GM12878 (cell line): Measurements from ENCODE around the gene MYOM1. TPM values are rescaled to one million over a fixed set of nuclear protein-coding genes. Genes with fewer than 3 reads are reported as not detected.

ENCODE experiments used
- CBX3 ChIP-seq: fragments of 200-600 bp; sonication (generic); IDR thresholded peaks from 2 replicates; pipeline ENCODE4 v1.6.1; 2016; ENCODE audit warnings: low read depth, borderline replicate concordance
- EP300 ChIP-seq, 2 experiments: fragments of 150-350 bp in 1 of 2; IDR thresholded peaks; 2 replicates each; pipeline ENCODE4 v1.6.1; 2011 to 2012; ENCODE audit warnings: low read depth in 2 of 2, low read length in 2 of 2, borderline replicate concordance in 1 of 2, improper control_type of control experiment in 1 of 2, inconsistent platforms in 1 of 2; ENCODE audit not compliant: control insufficient read depth in 1 of 2
- IRF4 ChIP-seq: IDR thresholded peaks from 2 replicates; pipeline ENCODE4 v1.6.1; 2011; ENCODE audit warnings: low read depth, low read length
- JUNB ChIP-seq: IDR thresholded peaks from 2 replicates; pipeline ENCODE4 v1.6.1; 2016; ENCODE audit warnings: antibody characterized with exemption, mild to moderate bottlenecking
- MEF2A ChIP-seq: IDR thresholded peaks from 2 replicates; pipeline ENCODE4 v1.6.1; 2011; ENCODE audit warnings: low read depth, mild to moderate bottlenecking, low read length, moderate library complexity; ENCODE audit not compliant: insufficient read depth
- POLR2A ChIP-seq: IDR thresholded peaks from 2 replicates; pipeline ENCODE4 v1.6.1; 2011; ENCODE audit warnings: low read depth, mild to moderate bottlenecking, low read length
- RUNX3 ChIP-seq: IDR thresholded peaks from 2 replicates; pipeline ENCODE4 v1.6.1; 2012; ENCODE audit warnings: low read length, inconsistent platforms
- ZNF274 ChIP-seq: IDR thresholded peaks from one replicate; pipeline ENCODE4 v1.8.0; 2011; ENCODE audit not compliant: insufficient read length, insufficient read depth
- polyA plus RNA-seq, 11 experiments: library from polyadenylated mRNA; depleted of rRNA in 4 of 11; unstranded in 6 of 11; stranded (reverse) in 5 of 11; fragments of >200 nt; fragmentation: Nextera tagmentation in 4 of 11; fragmentation: Illumina TruSeq in 1 of 11; extraction: Ambion mirVana in 4 of 11; extraction: Trizol in 1 of 11; gene quantifications; 1 replicate in 1 of 11; 2 replicates in 10 of 11; pipeline versions ENCODE4 v1.2.1 to v1.2.3, GENCODE V29; 2011 to 2016; ENCODE audit warnings: inconsistent platforms in 2 of 11, missing spikeins in 2 of 11, low read depth in 1 of 11
- total RNA-seq, 4 experiments: library from RNA; depleted of rRNA in 3 of 4; stranded (reverse); fragments of >200 nt in 3 of 4; fragmentation: Illumina TruSeq in 1 of 4; extraction: Trizol in 1 of 4; gene quantifications; 2 replicates each; pipeline versions ENCODE4 v1.2.1 to v1.2.3, GENCODE V29; 2013 to 2021
- TF ChIP-seq, protein P1 (sequence below): fragments of 450-650 bp; formaldehyde crosslinking; IDR thresholded peaks from 2 replicates; pipeline ENCODE4 v1.5.0; 2022; ENCODE audit warnings: mild to moderate bottlenecking, missing genetic modification characterization
- TF ChIP-seq, protein P2 (sequence below): fragments of 450-650 bp; IDR thresholded peaks from 2 replicates; pipeline ENCODE4 v1.6.1; 2016; ENCODE audit warnings: mild to moderate bottlenecking, moderate library complexity, borderline replicate concordance
- TF ChIP-seq, protein P3 (sequence below): IDR thresholded peaks from 2 replicates; pipeline ENCODE4 v1.6.1; 2011; ENCODE audit warnings: low read depth, mild to moderate bottlenecking, low read length, moderate library complexity, borderline replicate concordance; ENCODE audit errors: extremely low read depth
- TF ChIP-seq, protein P4 (sequence below): IDR thresholded peaks from 2 replicates; pipeline ENCODE4 v1.6.1; 2012; ENCODE audit warnings: low read depth, low read length, improper control_type of control experiment
- TF ChIP-seq, protein P5 (sequence below), 3 experiments: IDR thresholded peaks in 2 of 3; conservative IDR thresholded peaks in 1 of 3; 2 replicates each; pipeline ENCODE4 v1.5.1; 2011; ENCODE audit warnings: low read depth in 3 of 3, low read length in 3 of 3, mild to moderate bottlenecking in 3 of 3, control low read depth in 2 of 3, moderate library complexity in 2 of 3, inconsistent platforms in 1 of 3, mixed read lengths in 1 of 3; ENCODE audit not compliant: control insufficient read depth in 2 of 3, insufficient read depth in 1 of 3; ENCODE audit errors: extremely low read depth in 1 of 3
- TF ChIP-seq, protein P6 (sequence below): fragments of 150-350 bp; IDR thresholded peaks from 2 replicates; pipeline ENCODE4 v1.6.1; 2016; ENCODE audit warnings: low read depth, low read length

The MYOM1 gene
- total and polyA plus RNA-seq, 10 of the 15 experiments (the other 5 are each of a cell fraction or from before 2014, with no cell fraction given): 0.06 to 1.0 (median 0.57) TPM

DNA sequence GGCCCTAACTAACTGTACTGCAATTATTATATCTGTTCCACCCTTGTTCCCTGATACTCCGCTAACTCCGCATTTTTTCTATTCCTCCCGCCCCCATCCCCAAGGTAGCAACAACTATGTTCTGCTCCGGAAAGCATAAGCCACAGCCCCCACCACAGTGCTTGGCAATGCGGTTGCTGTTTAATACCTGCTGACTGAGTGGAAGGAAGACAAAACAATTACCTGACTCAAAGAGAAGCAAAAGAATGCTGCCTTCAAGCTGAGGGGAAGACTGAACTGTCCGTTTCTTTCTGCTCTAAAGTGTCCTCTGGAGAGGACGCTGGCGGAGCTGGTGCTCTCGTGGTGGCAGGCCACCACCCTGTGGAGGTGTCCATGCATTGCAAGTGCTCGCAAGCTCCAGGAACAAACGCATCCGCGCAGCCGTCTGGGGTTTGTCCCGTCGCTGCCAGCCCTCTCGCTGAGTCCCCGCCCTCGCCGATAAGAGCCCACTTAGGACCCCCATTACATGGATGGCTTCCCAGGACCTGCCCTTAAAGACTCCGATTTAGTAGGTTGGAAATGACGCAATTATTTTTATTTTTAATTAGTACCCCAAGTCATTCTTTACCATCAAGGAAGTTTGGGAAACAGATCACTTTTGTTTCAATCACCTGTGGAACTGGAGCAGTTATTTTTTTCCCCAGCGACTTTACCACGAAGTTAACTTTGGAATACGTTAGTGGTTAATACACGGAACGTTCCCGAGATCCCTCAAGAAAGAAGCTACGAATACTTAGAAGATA lies 26.3 kb upstream of the MYOM1 start (continued):
- TF ChIP-seq, protein P1, sequence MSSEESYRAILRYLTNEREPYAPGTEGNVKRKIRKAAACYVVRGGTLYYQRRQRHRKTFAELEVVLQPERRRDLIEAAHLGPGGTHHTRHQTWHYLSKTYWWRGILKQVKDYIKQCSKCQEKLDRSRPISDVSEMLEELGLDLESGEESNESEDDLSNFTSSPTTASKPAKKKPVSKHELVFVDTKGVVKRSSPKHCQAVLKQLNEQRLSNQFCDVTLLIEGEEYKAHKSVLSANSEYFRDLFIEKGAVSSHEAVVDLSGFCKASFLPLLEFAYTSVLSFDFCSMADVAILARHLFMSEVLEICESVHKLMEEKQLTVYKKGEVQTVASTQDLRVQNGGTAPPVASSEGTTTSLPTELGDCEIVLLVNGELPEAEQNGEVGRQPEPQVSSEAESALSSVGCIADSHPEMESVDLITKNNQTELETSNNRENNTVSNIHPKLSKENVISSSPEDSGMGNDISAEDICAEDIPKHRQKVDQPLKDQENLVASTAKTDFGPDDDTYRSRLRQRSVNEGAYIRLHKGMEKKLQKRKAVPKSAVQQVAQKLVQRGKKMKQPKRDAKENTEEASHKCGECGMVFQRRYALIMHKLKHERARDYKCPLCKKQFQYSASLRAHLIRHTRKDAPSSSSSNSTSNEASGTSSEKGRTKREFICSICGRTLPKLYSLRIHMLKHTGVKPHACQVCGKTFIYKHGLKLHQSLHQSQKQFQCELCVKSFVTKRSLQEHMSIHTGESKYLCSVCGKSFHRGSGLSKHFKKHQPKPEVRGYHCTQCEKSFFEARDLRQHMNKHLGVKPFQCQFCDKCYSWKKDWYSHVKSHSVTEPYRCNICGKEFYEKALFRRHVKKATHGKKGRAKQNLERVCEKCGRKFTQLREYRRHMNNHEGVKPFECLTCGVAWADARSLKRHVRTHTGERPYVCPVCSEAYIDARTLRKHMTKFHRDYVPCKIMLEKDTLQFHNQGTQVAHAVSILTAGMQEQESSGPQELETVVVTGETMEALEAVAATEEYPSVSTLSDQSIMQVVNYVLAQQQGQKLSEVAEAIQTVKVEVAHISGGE (CRISPR knock-in tag): no peak
- TF ChIP-seq, protein P2, sequence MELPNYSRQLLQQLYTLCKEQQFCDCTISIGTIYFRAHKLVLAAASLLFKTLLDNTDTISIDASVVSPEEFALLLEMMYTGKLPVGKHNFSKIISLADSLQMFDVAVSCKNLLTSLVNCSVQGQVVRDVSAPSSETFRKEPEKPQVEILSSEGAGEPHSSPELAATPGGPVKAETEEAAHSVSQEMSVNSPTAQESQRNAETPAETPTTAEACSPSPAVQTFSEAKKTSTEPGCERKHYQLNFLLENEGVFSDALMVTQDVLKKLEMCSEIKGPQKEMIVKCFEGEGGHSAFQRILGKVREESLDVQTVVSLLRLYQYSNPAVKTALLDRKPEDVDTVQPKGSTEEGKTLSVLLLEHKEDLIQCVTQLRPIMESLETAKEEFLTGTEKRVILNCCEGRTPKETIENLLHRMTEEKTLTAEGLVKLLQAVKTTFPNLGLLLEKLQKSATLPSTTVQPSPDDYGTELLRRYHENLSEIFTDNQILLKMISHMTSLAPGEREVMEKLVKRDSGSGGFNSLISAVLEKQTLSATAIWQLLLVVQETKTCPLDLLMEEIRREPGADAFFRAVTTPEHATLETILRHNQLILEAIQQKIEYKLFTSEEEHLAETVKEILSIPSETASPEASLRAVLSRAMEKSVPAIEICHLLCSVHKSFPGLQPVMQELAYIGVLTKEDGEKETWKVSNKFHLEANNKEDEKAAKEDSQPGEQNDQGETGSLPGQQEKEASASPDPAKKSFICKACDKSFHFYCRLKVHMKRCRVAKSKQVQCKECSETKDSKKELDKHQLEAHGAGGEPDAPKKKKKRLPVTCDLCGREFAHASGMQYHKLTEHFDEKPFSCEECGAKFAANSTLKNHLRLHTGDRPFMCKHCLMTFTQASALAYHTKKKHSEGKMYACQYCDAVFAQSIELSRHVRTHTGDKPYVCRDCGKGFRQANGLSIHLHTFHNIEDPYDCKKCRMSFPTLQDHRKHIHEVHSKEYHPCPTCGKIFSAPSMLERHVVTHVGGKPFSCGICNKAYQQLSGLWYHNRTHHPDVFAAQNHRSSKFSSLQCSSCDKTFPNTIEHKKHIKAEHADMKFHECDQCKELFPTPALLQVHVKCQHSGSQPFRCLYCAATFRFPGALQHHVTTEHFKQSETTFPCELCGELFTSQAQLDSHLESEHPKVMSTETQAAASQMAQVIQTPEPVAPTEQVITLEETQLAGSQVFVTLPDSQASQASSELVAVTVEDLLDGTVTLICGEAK: 0 out of 2 replicates have a peak, but pooled peaks have one; percentile 18
- TF ChIP-seq RUNX3 (peak; percentile 72), IRF4 (peak; percentile 46; the same call in 1 of the 2 replicates), JUNB (no peak), MEF2A (peak; percentile 61; the same call in 1 of the 2 replicates), CBX3 (no peak), ZNF274 (no peak), POLR2A (peak; percentile 60), EP300 (IDR thresholded peaks at IDR 0.05; ENCODE audit: borderline replicate concordance in 1 of 2, control insufficient read depth in 1 of 2, low read depth in 2 of 2, low read length in 2 of 2) (0 out of 4 replicates have a peak, but pooled peaks of 1 of the 2 experiments have one; percentile 38)
- TF ChIP-seq, protein P3, sequence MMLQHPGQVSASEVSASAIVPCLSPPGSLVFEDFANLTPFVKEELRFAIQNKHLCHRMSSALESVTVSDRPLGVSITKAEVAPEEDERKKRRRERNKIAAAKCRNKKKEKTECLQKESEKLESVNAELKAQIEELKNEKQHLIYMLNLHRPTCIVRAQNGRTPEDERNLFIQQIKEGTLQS: no peak
- TF ChIP-seq, protein P4, sequence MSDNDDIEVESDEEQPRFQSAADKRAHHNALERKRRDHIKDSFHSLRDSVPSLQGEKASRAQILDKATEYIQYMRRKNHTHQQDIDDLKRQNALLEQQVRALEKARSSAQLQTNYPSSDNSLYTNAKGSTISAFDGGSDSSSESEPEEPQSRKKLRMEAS: no peak
- TF ChIP-seq, protein P5, sequence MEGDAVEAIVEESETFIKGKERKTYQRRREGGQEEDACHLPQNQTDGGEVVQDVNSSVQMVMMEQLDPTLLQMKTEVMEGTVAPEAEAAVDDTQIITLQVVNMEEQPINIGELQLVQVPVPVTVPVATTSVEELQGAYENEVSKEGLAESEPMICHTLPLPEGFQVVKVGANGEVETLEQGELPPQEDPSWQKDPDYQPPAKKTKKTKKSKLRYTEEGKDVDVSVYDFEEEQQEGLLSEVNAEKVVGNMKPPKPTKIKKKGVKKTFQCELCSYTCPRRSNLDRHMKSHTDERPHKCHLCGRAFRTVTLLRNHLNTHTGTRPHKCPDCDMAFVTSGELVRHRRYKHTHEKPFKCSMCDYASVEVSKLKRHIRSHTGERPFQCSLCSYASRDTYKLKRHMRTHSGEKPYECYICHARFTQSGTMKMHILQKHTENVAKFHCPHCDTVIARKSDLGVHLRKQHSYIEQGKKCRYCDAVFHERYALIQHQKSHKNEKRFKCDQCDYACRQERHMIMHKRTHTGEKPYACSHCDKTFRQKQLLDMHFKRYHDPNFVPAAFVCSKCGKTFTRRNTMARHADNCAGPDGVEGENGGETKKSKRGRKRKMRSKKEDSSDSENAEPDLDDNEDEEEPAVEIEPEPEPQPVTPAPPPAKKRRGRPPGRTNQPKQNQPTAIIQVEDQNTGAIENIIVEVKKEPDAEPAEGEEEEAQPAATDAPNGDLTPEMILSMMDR (IDR thresholded peaks at IDR 0.05 in 2 of 3, conservative IDR thresholded peaks at IDR 0.05 in 1 of 3; ENCODE audit: control insufficient read depth in 2 of 3, extremely low read depth in 1 of 3, insufficient read depth in 1 of 3, low read depth in 3 of 3, low read length in 3 of 3): peak; percentile 98 to 99 (median 98)
- TF ChIP-seq, protein P6, sequence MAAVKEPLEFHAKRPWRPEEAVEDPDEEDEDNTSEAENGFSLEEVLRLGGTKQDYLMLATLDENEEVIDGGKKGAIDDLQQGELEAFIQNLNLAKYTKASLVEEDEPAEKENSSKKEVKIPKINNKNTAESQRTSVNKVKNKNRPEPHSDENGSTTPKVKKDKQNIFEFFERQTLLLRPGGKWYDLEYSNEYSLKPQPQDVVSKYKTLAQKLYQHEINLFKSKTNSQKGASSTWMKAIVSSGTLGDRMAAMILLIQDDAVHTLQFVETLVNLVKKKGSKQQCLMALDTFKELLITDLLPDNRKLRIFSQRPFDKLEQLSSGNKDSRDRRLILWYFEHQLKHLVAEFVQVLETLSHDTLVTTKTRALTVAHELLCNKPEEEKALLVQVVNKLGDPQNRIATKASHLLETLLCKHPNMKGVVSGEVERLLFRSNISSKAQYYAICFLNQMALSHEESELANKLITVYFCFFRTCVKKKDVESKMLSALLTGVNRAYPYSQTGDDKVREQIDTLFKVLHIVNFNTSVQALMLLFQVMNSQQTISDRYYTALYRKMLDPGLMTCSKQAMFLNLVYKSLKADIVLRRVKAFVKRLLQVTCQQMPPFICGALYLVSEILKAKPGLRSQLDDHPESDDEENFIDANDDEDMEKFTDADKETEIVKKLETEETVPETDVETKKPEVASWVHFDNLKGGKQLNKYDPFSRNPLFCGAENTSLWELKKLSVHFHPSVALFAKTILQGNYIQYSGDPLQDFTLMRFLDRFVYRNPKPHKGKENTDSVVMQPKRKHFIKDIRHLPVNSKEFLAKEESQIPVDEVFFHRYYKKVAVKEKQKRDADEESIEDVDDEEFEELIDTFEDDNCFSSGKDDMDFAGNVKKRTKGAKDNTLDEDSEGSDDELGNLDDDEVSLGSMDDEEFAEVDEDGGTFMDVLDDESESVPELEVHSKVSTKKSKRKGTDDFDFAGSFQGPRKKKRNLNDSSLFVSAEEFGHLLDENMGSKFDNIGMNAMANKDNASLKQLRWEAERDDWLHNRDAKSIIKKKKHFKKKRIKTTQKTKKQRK: no peak
